ENCODE data around the gene MC4R. TPM values are rescaled to one million over a fixed set of nuclear protein-coding genes. Genes with fewer than 3 reads are reported as not detected.
A peak's percentile ranks its signal among the peaks of the same experiment; 100 is the strongest.
"Not testable (repeated sequence)": the region's sequence is repeated elsewhere in the genome, so short reads cannot be mapped to it uniquely, and the experiment has no call there.

The MC4R gene
- total RNA-seq (2014; rRNA removed; shearing (Covaris generic)), result 0.15 and 0.22 TPM in 2 replicates
- total RNA-seq (2022), result not detected in 2 replicates
- Bru-seq, nascent RNA, result percentile 25 among the genes with signal in this experiment
- BruChase-seq, experiment 1, labeled RNA remaining after a 6-hour chase, result not detected
- BruChase-seq, experiment 2, labeled RNA remaining after a 2-hour chase, result percentile 25 among the genes with signal in this experiment
- long read RNA-seq, result 0 reads

DNA sequence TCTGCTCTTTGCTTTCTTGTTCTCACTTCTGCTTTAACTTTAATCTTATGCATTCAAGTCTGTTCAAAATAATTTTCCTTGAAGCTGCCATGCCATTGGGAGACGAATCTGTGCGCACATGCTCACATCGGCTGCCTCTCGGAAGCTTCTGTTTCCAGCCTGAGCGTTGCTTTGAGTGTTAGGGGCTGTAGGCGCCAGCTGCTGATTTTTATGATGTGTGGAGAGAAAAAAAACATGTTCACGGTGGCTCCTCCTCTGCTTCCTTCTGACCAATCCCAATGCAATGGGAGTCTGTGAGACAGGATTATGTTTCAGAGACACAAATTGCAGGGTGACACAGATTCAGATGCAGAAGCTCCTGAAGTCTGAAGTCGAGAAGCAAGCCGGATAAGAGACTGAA, at the start of gene MC4R:
Gene MC4R, minus strand, starts transcription at position 180 of the 400 bp plus-strand sequence. CDS start 426 bp downstream, outside the sequence.
- peak within 1 kb of the TSS; percentile 69 for H3K4me2 ChIP-seq (ENCODE audit: low read length)
- no peaks in the 10 kb centered on the region for H4K20me1 ChIP-seq (ENCODE audit: insufficient read depth, low read length)
- peak within 1 kb of the TSS; percentile 60 for H2AFZ ChIP-seq (ENCODE audit: low read length)
- intact Hi-C loops (cut with micrococcal nuclease; ENCODE audit: unreplicated experiment), result no loop called here
- H3K79me2 ChIP-seq (ENCODE audit: insufficient read depth, low read depth, low read length), result no peaks in the 10 kb centered on the region
- no peaks in the 10 kb centered on the region for H3K9me3 ChIP-seq (ENCODE audit: low read length)
- peaks cover 16% of the 10 kb centered on the region for H3K4me1 ChIP-seq (ENCODE audit: insufficient read depth, low read length, poor library complexity, severe bottlenecking)
- DNase-seq (ENCODE audit: low spot score), result peak; percentile 22
- CTCF ChIA-PET (ENCODE audit: unreplicated experiment), result no interaction called here
- POLR2A ChIA-PET, result interaction anchor here (0.6 to 0.7 kb wide), 2 partner anchors 33 to 113 kb away, joined by 3 read pairs; no protein-coding TSS in a partner anchor
- no peaks in the 10 kb centered on the region for H3K9me2 ChIP-seq (ENCODE audit: insufficient read depth, low read length)
- peak within 1 kb of the TSS; percentile 8 for H3K27ac ChIP-seq (ENCODE audit: low read depth, low read length, poor library complexity, severe bottlenecking)
- TF ChIP-seq, protein P1, sequence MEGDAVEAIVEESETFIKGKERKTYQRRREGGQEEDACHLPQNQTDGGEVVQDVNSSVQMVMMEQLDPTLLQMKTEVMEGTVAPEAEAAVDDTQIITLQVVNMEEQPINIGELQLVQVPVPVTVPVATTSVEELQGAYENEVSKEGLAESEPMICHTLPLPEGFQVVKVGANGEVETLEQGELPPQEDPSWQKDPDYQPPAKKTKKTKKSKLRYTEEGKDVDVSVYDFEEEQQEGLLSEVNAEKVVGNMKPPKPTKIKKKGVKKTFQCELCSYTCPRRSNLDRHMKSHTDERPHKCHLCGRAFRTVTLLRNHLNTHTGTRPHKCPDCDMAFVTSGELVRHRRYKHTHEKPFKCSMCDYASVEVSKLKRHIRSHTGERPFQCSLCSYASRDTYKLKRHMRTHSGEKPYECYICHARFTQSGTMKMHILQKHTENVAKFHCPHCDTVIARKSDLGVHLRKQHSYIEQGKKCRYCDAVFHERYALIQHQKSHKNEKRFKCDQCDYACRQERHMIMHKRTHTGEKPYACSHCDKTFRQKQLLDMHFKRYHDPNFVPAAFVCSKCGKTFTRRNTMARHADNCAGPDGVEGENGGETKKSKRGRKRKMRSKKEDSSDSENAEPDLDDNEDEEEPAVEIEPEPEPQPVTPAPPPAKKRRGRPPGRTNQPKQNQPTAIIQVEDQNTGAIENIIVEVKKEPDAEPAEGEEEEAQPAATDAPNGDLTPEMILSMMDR (conservative IDR thresholded peaks at IDR 0.05; ENCODE audit: low read length), result no peak
- TF ChIP-seq EZH2phosphoT487 (IDR thresholded peaks at IDR 0.05; ENCODE audit: borderline replicate concordance, low read depth, low read length), result no peak
- no peaks in the 10 kb centered on the region for H3K36me3 ChIP-seq (ENCODE audit: insufficient read depth, low read length)
- BruUV-seq (replicated peaks), result no TSS peak
- peak within 1 kb of the TSS; percentile 16 for H3K4me3 ChIP-seq (ENCODE audit: low read depth, low read length, poor library complexity, severe bottlenecking)

DNA sequence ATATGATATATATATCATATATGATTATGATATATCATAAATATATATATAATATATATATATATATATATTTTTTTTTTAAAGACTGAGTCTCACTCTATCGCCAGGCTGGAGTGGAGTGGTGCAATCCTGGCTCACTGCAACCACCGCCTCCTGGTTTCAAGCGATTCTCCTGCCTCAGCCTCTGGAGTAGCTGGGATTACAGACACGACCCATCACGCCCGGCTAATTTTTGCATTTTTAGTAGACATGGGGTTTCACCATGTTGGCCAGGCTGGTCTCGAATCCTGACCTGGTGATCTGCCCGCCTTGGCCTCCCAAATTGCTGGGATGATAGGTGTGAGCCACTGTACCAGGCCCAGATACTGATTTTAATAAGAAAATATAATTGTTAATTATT, 49.7 kb upstream of the MC4R start:
- DNase-seq (ENCODE audit: low spot score); H3K27ac ChIP-seq (ENCODE audit: low read depth, low read length, poor library complexity, severe bottlenecking); H3K4me1 ChIP-seq (ENCODE audit: insufficient read depth, low read length, poor library complexity, severe bottlenecking); H3K9me2 ChIP-seq (ENCODE audit: insufficient read depth, low read length); intact Hi-C loops (cut with micrococcal nuclease; ENCODE audit: unreplicated experiment); POLR2A ChIA-PET; H2AFZ ChIP-seq (ENCODE audit: low read length); H3K4me3 ChIP-seq (ENCODE audit: low read depth, low read length, poor library complexity, severe bottlenecking); BruUV-seq (replicated peaks); H3K36me3 ChIP-seq (ENCODE audit: insufficient read depth, low read length); H3K4me2 ChIP-seq (ENCODE audit: low read length); H3K9me3 ChIP-seq (ENCODE audit: low read length); CTCF ChIA-PET (ENCODE audit: unreplicated experiment); H4K20me1 ChIP-seq (ENCODE audit: insufficient read depth, low read length); H3K79me2 ChIP-seq (ENCODE audit: insufficient read depth, low read depth, low read length): not testable (repeated sequence)

DNA sequence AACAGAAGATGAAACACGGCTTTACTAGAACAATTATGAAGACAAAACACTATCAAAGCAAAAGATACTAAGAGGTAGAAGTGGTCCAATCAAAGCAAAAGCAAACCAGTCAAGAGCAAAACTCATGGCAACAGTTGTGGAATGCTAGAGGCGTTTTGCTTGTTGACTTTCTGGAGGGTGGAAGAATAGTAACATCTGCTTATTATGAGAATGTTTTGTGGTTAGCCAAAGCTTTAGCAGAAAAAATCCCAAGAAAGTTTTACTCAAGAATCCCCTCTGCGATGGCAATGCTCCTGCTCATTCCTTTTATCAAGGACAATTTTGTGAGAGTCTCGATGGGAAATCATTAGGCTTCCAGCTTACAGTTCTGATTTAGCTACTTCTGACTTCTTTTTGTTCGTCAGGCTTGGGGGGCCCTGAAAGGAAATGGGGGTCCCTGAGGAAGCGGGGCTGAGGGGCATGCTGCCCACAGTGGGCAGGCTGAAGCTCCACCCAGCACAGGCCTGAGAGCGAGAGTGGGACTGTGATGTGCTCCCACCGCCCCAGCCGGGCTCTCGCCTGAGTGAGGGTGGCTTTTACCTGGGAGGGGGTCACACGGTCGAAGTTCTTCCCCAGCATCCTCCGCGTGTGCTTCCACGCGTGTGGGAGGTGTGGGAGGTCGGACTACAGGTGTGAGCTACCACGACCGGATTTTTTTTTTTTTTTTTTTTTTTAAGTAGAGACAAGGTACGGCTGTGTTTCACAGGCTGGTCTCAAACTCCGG, 49.0 kb upstream of the MC4R start:
- Histone ChIP-seq H4K20me1 (ENCODE audit: insufficient read depth, low read length) (no peaks in the 10 kb centered on the region), H3K27ac (ENCODE audit: low read depth, low read length, poor library complexity, severe bottlenecking) (no peak overlapping the region), H3K79me2 (ENCODE audit: insufficient read depth, low read depth, low read length) (no peaks in the 10 kb centered on the region), H3K4me1 (ENCODE audit: insufficient read depth, low read length, poor library complexity, severe bottlenecking) (no peaks in the 10 kb centered on the region), H3K4me3 (ENCODE audit: low read depth, low read length, poor library complexity, severe bottlenecking) (no peak overlapping the region), H3K9me2 (ENCODE audit: insufficient read depth, low read length) (no peaks in the 10 kb centered on the region), H3K4me2 (ENCODE audit: low read length) (no peak overlapping the region), H3K36me3 (ENCODE audit: insufficient read depth, low read length) (no peaks in the 10 kb centered on the region), H2AFZ (ENCODE audit: low read length) (no peak overlapping the region), H3K9me3 (ENCODE audit: low read length) (no peaks in the 10 kb centered on the region)
- BruUV-seq (replicated peaks), result no TSS peak
- TF ChIP-seq EZH2phosphoT487 (IDR thresholded peaks at IDR 0.05; ENCODE audit: borderline replicate concordance, low read depth, low read length), result no peak
- TF ChIP-seq, protein P1 (conservative IDR thresholded peaks at IDR 0.05; ENCODE audit: low read length), result no peak
- intact Hi-C loops (cut with micrococcal nuclease; ENCODE audit: unreplicated experiment), result no loop called here
- ChIA-PET POLR2A (no interaction called here), CTCF (ENCODE audit: unreplicated experiment) (interaction anchor here (0.6 kb wide), 1 partner anchor 334 kb away, joined by 3 read pairs; no protein-coding TSS in a partner anchor)
- no peak for DNase-seq (ENCODE audit: low spot score)
